K562 (cell line): ENCODE results near the gene CEP131.

ENCODE experiments used
- GATA2 ChIP-seq: sonication (generic); formaldehyde crosslinking; IDR thresholded peaks from 2 replicates; pipeline ENCODE4 v1.4.0; 2020; ENCODE audit warnings: mild to moderate bottlenecking, missing genetic modification reagents
- SP1 ChIP-seq: sonication (generic); formaldehyde crosslinking; IDR thresholded peaks from 2 replicates; pipeline ENCODE4 v1.8.1; 2022; ENCODE audit warnings: mild to moderate bottlenecking, missing genetic modification reagents
- YY1 ChIP-seq, 3 experiments: IDR thresholded peaks; 2 replicates each; pipeline ENCODE4 v1.6.1; 2011; ENCODE audit warnings: low read length in 2 of 3, mild to moderate bottlenecking in 2 of 3, moderate library complexity in 2 of 3, borderline replicate concordance in 1 of 3, control low read depth in 1 of 3, low read depth in 1 of 3; ENCODE audit not compliant: insufficient read depth in 3 of 3, insufficient replicate concordance in 2 of 3, control insufficient read depth in 1 of 3, insufficient read length in 1 of 3; ENCODE audit errors: extremely low read depth in 1 of 3
- TF ChIP-seq, protein P1 (sequence below): fragments of 450-650 bp; IDR thresholded peaks from 2 replicates; pipeline ENCODE4 v1.6.1; 2016; ENCODE audit warnings: borderline replicate concordance
- TF ChIP-seq, protein P2 (sequence below): sonication (generic); formaldehyde crosslinking; IDR thresholded peaks from 2 replicates; pipeline ENCODE4 v1.8.1; 2022; ENCODE audit warnings: missing genetic modification reagents

DNA sequence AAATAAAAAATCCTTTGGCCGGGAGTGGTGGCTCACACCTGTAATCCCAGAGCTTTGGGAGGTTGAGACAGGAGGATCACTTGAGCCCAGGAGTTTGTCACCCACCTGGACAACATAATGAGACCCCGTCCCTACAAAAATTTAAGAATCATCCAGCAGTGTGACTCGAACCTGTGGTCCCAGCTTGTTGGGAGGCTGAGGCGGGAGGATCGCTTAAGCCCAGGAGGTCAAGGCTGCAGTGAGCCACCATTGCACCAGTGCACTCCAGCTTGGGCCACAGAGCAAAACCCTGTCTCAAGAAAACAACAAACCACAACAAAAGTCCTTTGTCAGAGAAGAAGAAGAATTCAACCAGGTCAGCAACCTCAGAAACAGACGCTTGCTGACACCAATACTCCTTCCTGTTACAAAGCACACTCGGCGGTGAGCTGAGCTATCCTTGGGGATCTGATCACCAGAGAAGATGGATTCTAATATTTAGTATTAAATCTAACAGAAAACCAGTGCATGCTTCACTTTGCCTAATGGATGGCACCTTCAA, 70.4 kb downstream of the CEP131 start:
- TF ChIP-seq, protein P1, sequence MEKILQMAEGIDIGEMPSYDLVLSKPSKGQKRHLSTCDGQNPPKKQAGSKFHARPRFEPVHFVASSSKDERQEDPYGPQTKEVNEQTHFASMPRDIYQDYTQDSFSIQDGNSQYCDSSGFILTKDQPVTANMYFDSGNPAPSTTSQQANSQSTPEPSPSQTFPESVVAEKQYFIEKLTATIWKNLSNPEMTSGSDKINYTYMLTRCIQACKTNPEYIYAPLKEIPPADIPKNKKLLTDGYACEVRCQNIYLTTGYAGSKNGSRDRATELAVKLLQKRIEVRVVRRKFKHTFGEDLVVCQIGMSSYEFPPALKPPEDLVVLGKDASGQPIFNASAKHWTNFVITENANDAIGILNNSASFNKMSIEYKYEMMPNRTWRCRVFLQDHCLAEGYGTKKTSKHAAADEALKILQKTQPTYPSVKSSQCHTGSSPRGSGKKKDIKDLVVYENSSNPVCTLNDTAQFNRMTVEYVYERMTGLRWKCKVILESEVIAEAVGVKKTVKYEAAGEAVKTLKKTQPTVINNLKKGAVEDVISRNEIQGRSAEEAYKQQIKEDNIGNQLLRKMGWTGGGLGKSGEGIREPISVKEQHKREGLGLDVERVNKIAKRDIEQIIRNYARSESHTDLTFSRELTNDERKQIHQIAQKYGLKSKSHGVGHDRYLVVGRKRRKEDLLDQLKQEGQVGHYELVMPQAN = no peak
- TF ChIP-seq GATA2 (CRISPR knock-in tag) (no peak), YY1 (IDR thresholded peaks at IDR 0.05; ENCODE audit: borderline replicate concordance in 1 of 3, control insufficient read depth in 1 of 3, extremely low read depth in 1 of 3, insufficient read depth in 3 of 3, insufficient read length in 1 of 3, insufficient replicate concordance in 2 of 3, low read depth in 1 of 3, low read length in 2 of 3) (no peak), SP1 (CRISPR knock-in tag) (no peak)
- TF ChIP-seq, protein P2, sequence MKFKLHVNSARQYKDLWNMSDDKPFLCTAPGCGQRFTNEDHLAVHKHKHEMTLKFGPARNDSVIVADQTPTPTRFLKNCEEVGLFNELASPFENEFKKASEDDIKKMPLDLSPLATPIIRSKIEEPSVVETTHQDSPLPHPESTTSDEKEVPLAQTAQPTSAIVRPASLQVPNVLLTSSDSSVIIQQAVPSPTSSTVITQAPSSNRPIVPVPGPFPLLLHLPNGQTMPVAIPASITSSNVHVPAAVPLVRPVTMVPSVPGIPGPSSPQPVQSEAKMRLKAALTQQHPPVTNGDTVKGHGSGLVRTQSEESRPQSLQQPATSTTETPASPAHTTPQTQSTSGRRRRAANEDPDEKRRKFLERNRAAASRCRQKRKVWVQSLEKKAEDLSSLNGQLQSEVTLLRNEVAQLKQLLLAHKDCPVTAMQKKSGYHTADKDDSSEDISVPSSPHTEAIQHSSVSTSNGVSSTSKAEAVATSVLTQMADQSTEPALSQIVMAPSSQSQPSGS (CRISPR knock-in tag) = no peak
